Testis (tissue), 2 donors: ENCODE data around the gene AIG1.

ENCODE experiments used
- CTCF ChIP-seq, 3 experiments: fragments of 450-650 bp in 2 of 3; fragments of 200-600 bp in 1 of 3; sonication (generic) in 1 of 3; IDR thresholded peaks; one replicate each; pipeline ENCODE4 v1.5.1; 2016 to 2019; ENCODE audit warnings: antibody characterized with exemption in 3 of 3, mild to moderate bottlenecking in 2 of 3, moderate library complexity in 1 of 3
- POLR2A ChIP-seq: fragments of 450-650 bp; IDR thresholded peaks from one replicate; pipeline ENCODE4 v1.6.1; 2017; ENCODE audit warnings: antibody characterized with exemption, mild to moderate bottlenecking, moderate library complexity

GRCh38 chr6:143322386-143322785, 261.7 kb downstream of the AIG1 start:
- TF ChIP-seq CTCF (IDR thresholded peaks at IDR 0.05) (no peak), POLR2A (no peak)
